Liver (tissue), 9 donors: ENCODE results near the gene STX16. TPM values are rescaled to one million over a fixed set of nuclear protein-coding genes. Genes with fewer than 3 reads are reported as not detected.

Source experiments
- DNase-seq: peaks from one replicate; pipeline ENCODE4 v3.0.0-alpha.2; 2017; ENCODE audit warnings: low spot score
- H3K27ac ChIP-seq, 2 donors: one replicate each; pipeline ENCODE4 v1.7.0; 2013; ENCODE audit warnings: inconsistent platforms in 2 of 2, low read length in 2 of 2, control low read depth in 1 of 2, low read depth in 1 of 2, mild to moderate bottlenecking in 1 of 2
- H3K27me3 ChIP-seq, 4 donors: one replicate each; pipeline versions ENCODE4 v1.6.1 to v1.7.0; 2013; ENCODE audit warnings: low read length in 3 of 4, inconsistent platforms in 1 of 4, mild to moderate bottlenecking in 1 of 4, moderate library complexity in 1 of 4; ENCODE audit not compliant: control insufficient read depth in 4 of 4, insufficient read depth in 4 of 4
- H3K36me3 ChIP-seq, 4 donors: one replicate each; pipeline versions ENCODE4 v1.6.1 to v1.7.0; 2013; ENCODE audit warnings: low read length in 3 of 4, mild to moderate bottlenecking in 3 of 4, low read depth in 1 of 4, moderate library complexity in 1 of 4; ENCODE audit not compliant: control insufficient read depth in 4 of 4, insufficient read depth in 3 of 4
- H3K4me1 ChIP-seq, 4 donors: one replicate each; pipeline versions ENCODE4 v1.6.1 to v1.7.0; 2013; ENCODE audit warnings: low read length in 3 of 4, mild to moderate bottlenecking in 3 of 4, moderate library complexity in 1 of 4; ENCODE audit not compliant: control insufficient read depth in 4 of 4, insufficient read depth in 4 of 4
- H3K4me3 ChIP-seq, 3 donors: one replicate each; pipeline versions ENCODE4 v1.6.1 to v1.7.0; 2013; ENCODE audit warnings: low read length in 3 of 3, control low read depth in 1 of 3, low read depth in 1 of 3, mild to moderate bottlenecking in 1 of 3
- H3K9ac ChIP-seq, 2 donors: one replicate each; pipeline ENCODE4 v1.7.0; 2013; ENCODE audit warnings: low read length in 2 of 2, mild to moderate bottlenecking in 2 of 2, moderate library complexity in 2 of 2, control low read depth in 1 of 2, low read depth in 1 of 2
- H3K9me3 ChIP-seq, 4 donors: one replicate each; pipeline versions ENCODE4 v1.6.1 to v1.7.0; 2013; ENCODE audit warnings: low read length in 3 of 4; ENCODE audit not compliant: control insufficient read depth in 4 of 4
- ATF3 ChIP-seq: IDR thresholded peaks from 2 replicates; pipeline ENCODE4 v1.6.1; 2016; ENCODE audit warnings: antibody characterized with exemption
- CTCF ChIP-seq: fragments of 150-350 bp; IDR thresholded peaks from 2 replicates; pipeline ENCODE4 v1.5.1; 2017; ENCODE audit warnings: improper control_type of control experiment, low read depth, low read length; ENCODE audit not compliant: missing input control
- EGR1 ChIP-seq, 2 donors: IDR thresholded peaks; 2 replicates each; pipeline ENCODE4 v1.6.1; 2016 to 2018; ENCODE audit warnings: antibody characterized with exemption in 2 of 2, low read depth in 2 of 2
- FOXA1 ChIP-seq: IDR thresholded peaks from 2 replicates; pipeline ENCODE4 v1.6.1; 2016; ENCODE audit warnings: antibody characterized with exemption
- FOXA2 ChIP-seq: IDR thresholded peaks from 2 replicates; pipeline ENCODE4 v1.6.1; 2016; ENCODE audit warnings: antibody characterized with exemption
- GABPA ChIP-seq, 2 donors: IDR thresholded peaks in 1 of 2; conservative IDR thresholded peaks in 1 of 2; 2 replicates each; pipeline ENCODE4 v1.6.1; 2016; ENCODE audit warnings: antibody characterized with exemption in 2 of 2, mild to moderate bottlenecking in 1 of 2, moderate library complexity in 1 of 2
- HNF4A ChIP-seq, 2 donors: conservative IDR thresholded peaks; 2 replicates each; pipeline ENCODE4 v1.6.1; 2016; ENCODE audit warnings: antibody characterized with exemption in 2 of 2, mild to moderate bottlenecking in 2 of 2
- JUND ChIP-seq, 2 donors: IDR thresholded peaks; 2 replicates each; pipeline ENCODE4 v1.6.1; 2016; ENCODE audit warnings: antibody characterized with exemption in 2 of 2
- NR2F2 ChIP-seq: IDR thresholded peaks from 2 replicates; pipeline ENCODE4 v1.6.1; 2016; ENCODE audit warnings: antibody characterized with exemption
- REST ChIP-seq: IDR thresholded peaks from 2 replicates; pipeline ENCODE4 v1.6.1; 2016; ENCODE audit warnings: antibody characterized with exemption, mild to moderate bottlenecking
- RXRA ChIP-seq, 2 donors: IDR thresholded peaks; 2 replicates each; pipeline ENCODE4 v1.6.1; 2017 to 2018; ENCODE audit warnings: antibody characterized with exemption in 2 of 2, mild to moderate bottlenecking in 1 of 2
- SP1 ChIP-seq: IDR thresholded peaks from 2 replicates; pipeline ENCODE4 v1.6.1; 2018; ENCODE audit warnings: antibody characterized with exemption, mild to moderate bottlenecking
- TAF1 ChIP-seq: conservative IDR thresholded peaks from 2 replicates; pipeline ENCODE4 v1.6.1; 2016; ENCODE audit warnings: antibody characterized with exemption, mild to moderate bottlenecking
- YY1 ChIP-seq: IDR thresholded peaks from 2 replicates; pipeline ENCODE4 v1.6.1; 2016; ENCODE audit warnings: antibody characterized with exemption, mild to moderate bottlenecking
- ZBTB33 ChIP-seq: IDR thresholded peaks from 2 replicates; pipeline ENCODE4 v1.6.1; 2016; ENCODE audit warnings: antibody characterized with exemption
- WGBS: extraction: QIAGEN DNeasy Blood & Tissue Kit; methylation state at CpG from one replicate; pipeline ENCODE4 v1.1.7; 2013; 5-methylcytosine and 5-hydroxymethylcytosine counted together
- polyA plus RNA-seq, 2 donors: library from polyadenylated mRNA; stranded (reverse) in 1 of 2; unstranded in 1 of 2; fragments of 200-250 nt in 1 of 2; fragments of >200 nt in 1 of 2; fragmentation: Nextera tagmentation in 1 of 2; extraction: Ambion mirVana in 1 of 2; gene quantifications; one replicate each; pipeline versions ENCODE4 v1.2.1 to v1.2.3, GENCODE V29; 2013 to 2015
- total RNA-seq, 2 donors: library from RNA; depleted of rRNA; stranded (reverse); fragments of >200 nt; gene quantifications; one replicate each; pipeline ENCODE4 v1.2.3, GENCODE V29; 2014
- TF ChIP-seq, protein P1 (sequence below): IDR thresholded peaks from 2 replicates; pipeline ENCODE4 v1.6.1; 2016; ENCODE audit warnings: antibody characterized with exemption
- donor health status: healthy.
- donor health status: healthy.
- donor health status: healthy.
- donor health status: healthy.
- donor health status: healthy.

STX16 gene
- total and polyA plus RNA-seq, 4 donors: 8.5 to 32.5 (median 16.6) TPM

DNA sequence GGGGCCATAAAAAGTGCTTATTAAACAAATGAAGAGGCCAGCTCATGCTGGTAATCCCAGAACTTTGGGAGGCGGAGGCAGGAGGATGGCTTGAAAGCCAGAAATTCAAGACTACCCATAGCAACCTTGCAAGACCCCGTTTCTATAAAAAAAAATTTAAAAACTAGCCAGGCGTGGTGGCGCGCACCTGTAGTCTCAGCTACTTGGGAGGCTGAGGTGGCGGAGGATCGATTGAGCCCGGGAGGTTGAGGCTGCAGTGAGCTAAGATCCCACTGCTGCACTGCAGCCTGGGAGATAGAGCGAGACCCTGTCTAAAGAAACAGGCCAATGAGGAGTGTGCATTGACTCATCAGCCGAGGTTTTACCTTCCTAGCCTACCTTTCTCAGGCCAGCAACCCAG, 56.7 kb downstream of the STX16 start:
- no peak overlapping the region for H3K9ac ChIP-seq
- no peak overlapping the region for H3K27ac ChIP-seq
- DNase-seq: no peak
- no peaks in the 10 kb centered on the region for H3K4me1 ChIP-seq
- peaks cover 4 to 27% (median 11%) of the 10 kb centered on the region in 4 donors for H3K36me3 ChIP-seq
- 98% methylated on average over 10 of the region's 10 CpGs for whole genome bisulfite sequencing
- no peak overlapping the region for H3K4me3 ChIP-seq
- no peaks in the 10 kb centered on the region for H3K27me3 ChIP-seq
- H3K9me3 ChIP-seq: no peaks in the 10 kb centered on the region
- TF ChIP-seq FOXA1: no peak
- no peak for TF ChIP-seq FOXA2
- TF ChIP-seq ZBTB33: no peak
- TF ChIP-seq EGR1 (IDR thresholded peaks at IDR 0.05; ENCODE audit: low read depth in 2 of 2): no peak
- no peak for TF ChIP-seq TAF1
- TF ChIP-seq ATF3: no peak
- no peak for TF ChIP-seq REST
- no peak for TF ChIP-seq CTCF
- no peak for TF ChIP-seq RXRA (IDR thresholded peaks at IDR 0.05)
- TF ChIP-seq SP1: no peak
- TF ChIP-seq GABPA (IDR thresholded peaks at IDR 0.05 in 1 of 2, conservative IDR thresholded peaks at IDR 0.05 in 1 of 2): no peak
- TF ChIP-seq YY1: no peak
- TF ChIP-seq, protein P1, sequence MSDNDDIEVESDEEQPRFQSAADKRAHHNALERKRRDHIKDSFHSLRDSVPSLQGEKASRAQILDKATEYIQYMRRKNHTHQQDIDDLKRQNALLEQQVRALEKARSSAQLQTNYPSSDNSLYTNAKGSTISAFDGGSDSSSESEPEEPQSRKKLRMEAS: no peak
- no peak for TF ChIP-seq HNF4A (conservative IDR thresholded peaks at IDR 0.05)
- TF ChIP-seq JUND (IDR thresholded peaks at IDR 0.05): no peak
- TF ChIP-seq NR2F2: no peak
